Sigmoid colon (tissue), 3 donors: ENCODE measurements around the gene SLC16A7.

Source experiments
- POLR2A ChIP-seq, 2 donors: fragments of 450-650 bp; IDR thresholded peaks; one replicate each; pipeline ENCODE4 v1.6.1; 2016; ENCODE audit warnings: antibody characterized with exemption in 2 of 2, mild to moderate bottlenecking in 2 of 2, moderate library complexity in 2 of 2
- TF ChIP-seq, protein P1 (sequence below), 4 experiments: fragments of 450-650 bp in 3 of 4; fragments of 200-600 bp in 1 of 4; IDR thresholded peaks; one replicate each; pipeline ENCODE4 v1.5.1; 2016 to 2019; ENCODE audit warnings: antibody characterized with exemption in 4 of 4, mild to moderate bottlenecking in 3 of 4, moderate library complexity in 2 of 4

DNA sequence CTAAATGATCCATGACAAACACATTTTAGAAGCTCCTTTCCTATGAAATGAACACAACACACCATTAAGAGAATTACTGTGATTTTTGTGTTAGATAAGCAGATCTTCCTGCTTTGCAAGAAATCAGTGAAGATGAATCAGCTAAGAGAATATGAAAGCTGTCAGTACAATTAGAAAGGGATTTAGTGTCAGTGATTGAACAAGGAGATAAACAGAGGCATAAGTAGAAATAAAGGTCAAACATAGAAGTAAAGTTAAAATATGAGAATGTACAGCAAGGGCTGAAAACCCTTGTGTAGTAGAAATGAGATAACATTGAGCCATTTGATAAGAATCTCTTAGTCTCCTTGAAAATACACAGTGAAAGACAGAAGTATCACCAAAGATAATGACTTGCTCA is 21.4 kb upstream of the SLC16A7 start:
- TF ChIP-seq, protein P1, sequence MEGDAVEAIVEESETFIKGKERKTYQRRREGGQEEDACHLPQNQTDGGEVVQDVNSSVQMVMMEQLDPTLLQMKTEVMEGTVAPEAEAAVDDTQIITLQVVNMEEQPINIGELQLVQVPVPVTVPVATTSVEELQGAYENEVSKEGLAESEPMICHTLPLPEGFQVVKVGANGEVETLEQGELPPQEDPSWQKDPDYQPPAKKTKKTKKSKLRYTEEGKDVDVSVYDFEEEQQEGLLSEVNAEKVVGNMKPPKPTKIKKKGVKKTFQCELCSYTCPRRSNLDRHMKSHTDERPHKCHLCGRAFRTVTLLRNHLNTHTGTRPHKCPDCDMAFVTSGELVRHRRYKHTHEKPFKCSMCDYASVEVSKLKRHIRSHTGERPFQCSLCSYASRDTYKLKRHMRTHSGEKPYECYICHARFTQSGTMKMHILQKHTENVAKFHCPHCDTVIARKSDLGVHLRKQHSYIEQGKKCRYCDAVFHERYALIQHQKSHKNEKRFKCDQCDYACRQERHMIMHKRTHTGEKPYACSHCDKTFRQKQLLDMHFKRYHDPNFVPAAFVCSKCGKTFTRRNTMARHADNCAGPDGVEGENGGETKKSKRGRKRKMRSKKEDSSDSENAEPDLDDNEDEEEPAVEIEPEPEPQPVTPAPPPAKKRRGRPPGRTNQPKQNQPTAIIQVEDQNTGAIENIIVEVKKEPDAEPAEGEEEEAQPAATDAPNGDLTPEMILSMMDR (IDR thresholded peaks at IDR 0.05): no peak
- TF ChIP-seq POLR2A (IDR thresholded peaks at IDR 0.05): no peak
